Mucosa of rectum (tissue), 2 donors: ENCODE data around the gene FITM2.
"Not testable (repeated sequence)": the region's sequence is repeated elsewhere in the genome, so short reads cannot be mapped to it uniquely, and the experiment has no call there.

Source experiments
- H3K27ac ChIP-seq, 2 donors: one replicate each; pipeline ENCODE4 v1.7.0; 2013; ENCODE audit warnings: inconsistent platforms in 2 of 2, low read depth in 2 of 2, low read length in 2 of 2
- H3K27me3 ChIP-seq, 2 donors: one replicate each; pipeline ENCODE4 v1.7.0; 2013; ENCODE audit warnings: low read length in 2 of 2; ENCODE audit not compliant: control insufficient read depth in 2 of 2, insufficient read depth in 2 of 2
- H3K36me3 ChIP-seq, 2 donors: one replicate each; pipeline ENCODE4 v1.7.0; 2013; ENCODE audit warnings: low read length in 2 of 2; ENCODE audit not compliant: control insufficient read depth in 2 of 2, insufficient read depth in 2 of 2
- H3K4me1 ChIP-seq, 2 donors: one replicate each; pipeline ENCODE4 v1.7.0; 2013; ENCODE audit warnings: low read length in 2 of 2, mild to moderate bottlenecking in 1 of 2; ENCODE audit not compliant: control insufficient read depth in 2 of 2, insufficient read depth in 2 of 2
- H3K4me3 ChIP-seq, 2 donors: one replicate each; pipeline ENCODE4 v1.7.0; 2013; ENCODE audit warnings: low read length in 2 of 2
- H3K9ac ChIP-seq, 2 donors: one replicate each; pipeline ENCODE4 v1.7.0; 2013; ENCODE audit warnings: low read length in 2 of 2, low read depth in 1 of 2, mild to moderate bottlenecking in 1 of 2
- H3K9me3 ChIP-seq, 2 donors: one replicate each; pipeline ENCODE4 v1.7.0; 2013; ENCODE audit warnings: low read length in 2 of 2; ENCODE audit not compliant: control insufficient read depth in 2 of 2
- donor health status: healthy.
- donor health status: Normal muscosa, but diverticular disease.

FITM2 gene

DNA sequence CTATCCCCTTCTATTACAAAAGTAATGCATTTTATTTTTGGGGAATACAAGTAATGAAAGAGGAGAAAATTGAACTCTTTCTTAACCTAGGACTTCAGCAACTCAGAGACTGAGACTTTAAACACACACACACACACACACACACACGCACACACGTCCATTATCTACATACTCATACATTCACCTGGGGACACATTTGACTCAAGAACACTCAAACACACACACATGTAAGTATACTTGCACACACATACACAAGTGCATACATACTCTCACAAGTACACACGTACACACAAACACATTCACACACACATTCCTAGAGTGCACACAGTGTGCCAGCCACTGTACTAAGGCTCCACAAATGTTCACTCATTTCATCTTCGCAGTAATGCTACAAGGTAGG lies 23.7 kb upstream of the FITM2 start:
- Histone ChIP-seq H3K4me3 (no peak overlapping the region), H3K36me3 (no peaks in the 10 kb centered on the region), H3K9me3 (no peaks in the 10 kb centered on the region), H3K27me3 (no peaks in the 10 kb centered on the region), H3K4me1 (no peaks in the 10 kb centered on the region), H3K27ac (no peak overlapping the region), H3K9ac (no peak overlapping the region)

DNA sequence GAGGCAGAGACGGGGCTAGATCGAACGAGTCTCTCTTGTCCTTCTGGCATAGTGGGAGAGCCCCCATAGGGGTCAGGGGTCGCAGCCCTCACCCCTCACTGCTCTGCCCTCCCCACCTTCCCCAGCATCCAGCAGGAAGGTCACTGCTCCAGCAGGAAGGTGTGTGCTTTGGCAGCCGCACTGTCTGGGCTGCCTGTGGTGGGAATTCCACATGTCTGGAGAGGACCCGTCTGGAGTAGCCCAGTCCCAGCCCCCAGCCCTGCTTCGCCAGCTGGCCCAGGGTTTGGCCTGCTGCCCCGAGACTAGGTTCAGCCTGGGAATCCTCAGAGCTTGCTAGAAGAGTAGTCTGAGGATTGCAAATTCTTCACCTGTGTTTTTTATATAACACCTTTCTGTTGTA lies 23.3 kb upstream of the FITM2 start:
- no peak overlapping the region for H3K9ac ChIP-seq
- H3K36me3 ChIP-seq, result no peaks in the 10 kb centered on the region
- no peak overlapping the region for H3K4me3 ChIP-seq
- no peaks in the 10 kb centered on the region for H3K27me3 ChIP-seq
- H3K27ac ChIP-seq, result no peak overlapping the region
- H3K4me1 ChIP-seq, result no peaks in the 10 kb centered on the region
- no peaks in the 10 kb centered on the region for H3K9me3 ChIP-seq

DNA sequence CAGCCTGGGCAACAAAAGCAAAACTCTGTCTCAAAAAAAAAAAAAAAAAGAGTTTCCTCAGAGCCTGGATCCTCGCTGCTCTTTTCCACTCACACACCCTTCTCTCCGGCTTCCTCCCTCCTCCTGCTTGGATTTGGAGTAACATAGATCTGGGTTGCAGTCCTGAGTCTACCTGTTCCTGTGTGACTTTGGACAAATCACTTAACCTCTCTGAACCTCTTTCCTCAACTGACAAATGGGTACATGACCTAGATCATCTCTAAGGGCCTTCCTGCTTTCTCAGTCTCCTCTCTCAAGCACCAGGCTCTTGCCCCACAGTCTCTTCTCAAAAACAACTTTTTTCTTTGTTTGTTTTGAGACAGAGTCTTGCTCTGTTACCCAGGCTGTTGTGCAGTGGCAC lies 20.2 kb upstream of the FITM2 start:
- H3K9me3 ChIP-seq, result no peaks in the 10 kb centered on the region
- no peak overlapping the region for H3K4me3 ChIP-seq
- no peaks in the 10 kb centered on the region for H3K4me1 ChIP-seq
- no peaks in the 10 kb centered on the region for H3K27me3 ChIP-seq
- no peak overlapping the region for H3K9ac ChIP-seq
- no peaks in the 10 kb centered on the region for H3K36me3 ChIP-seq
- H3K27ac ChIP-seq, result no peak overlapping the region

DNA sequence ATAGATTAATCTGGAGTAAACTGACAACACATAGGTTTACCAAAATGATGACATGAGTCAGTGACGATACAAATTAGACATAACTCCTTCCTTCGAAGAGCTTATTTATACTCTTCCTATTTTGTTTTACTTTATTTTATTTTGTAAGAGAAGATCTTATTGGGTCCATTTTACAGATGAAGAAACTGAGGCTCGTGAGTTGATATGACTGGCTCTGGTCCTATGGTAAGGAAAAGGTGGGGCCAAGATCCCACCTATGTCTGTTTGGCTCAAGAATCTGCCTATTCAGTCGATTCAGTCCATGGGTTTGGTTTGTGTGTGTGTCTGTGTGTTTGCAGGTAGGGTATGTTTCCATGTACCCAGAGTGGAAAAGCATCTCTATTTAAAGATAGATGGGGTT lies 17.4 kb upstream of the FITM2 start:
- H3K27ac ChIP-seq, result no peak overlapping the region
- H3K9ac ChIP-seq, result no peak overlapping the region
- H3K27me3 ChIP-seq, result no peaks in the 10 kb centered on the region
- H3K4me3 ChIP-seq, result no peak overlapping the region
- H3K4me1 ChIP-seq, result peaks cover 6 to 8% of the 10 kb centered on the region in 2 donors
- no peaks in the 10 kb centered on the region for H3K36me3 ChIP-seq
- H3K9me3 ChIP-seq, result no peaks in the 10 kb centered on the region

DNA sequence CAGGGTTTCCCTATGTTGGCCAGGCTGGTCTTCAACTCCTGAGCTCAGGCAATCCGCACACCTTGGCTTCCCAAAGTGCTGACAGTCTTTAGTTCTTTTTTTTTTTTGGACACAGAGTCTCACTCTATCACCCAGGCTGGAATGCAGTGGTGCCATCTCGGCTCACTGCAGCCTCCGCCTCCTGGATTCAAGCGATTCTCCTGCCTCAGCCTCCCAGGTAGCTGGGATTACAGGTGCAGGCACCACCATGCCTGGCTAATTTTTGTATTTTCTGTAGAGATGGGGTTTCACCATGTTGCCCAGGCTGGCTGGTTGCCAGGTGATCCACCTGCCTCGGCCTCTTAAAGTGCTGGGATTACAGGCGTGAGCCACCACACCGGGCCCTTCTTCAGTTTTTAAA lies 16.7 kb upstream of the FITM2 start:
- H3K9me3 ChIP-seq, H3K36me3 ChIP-seq, H3K9ac ChIP-seq, H3K4me3 ChIP-seq, H3K27me3 ChIP-seq, H3K4me1 ChIP-seq, H3K27ac ChIP-seq: not testable (repeated sequence)

DNA sequence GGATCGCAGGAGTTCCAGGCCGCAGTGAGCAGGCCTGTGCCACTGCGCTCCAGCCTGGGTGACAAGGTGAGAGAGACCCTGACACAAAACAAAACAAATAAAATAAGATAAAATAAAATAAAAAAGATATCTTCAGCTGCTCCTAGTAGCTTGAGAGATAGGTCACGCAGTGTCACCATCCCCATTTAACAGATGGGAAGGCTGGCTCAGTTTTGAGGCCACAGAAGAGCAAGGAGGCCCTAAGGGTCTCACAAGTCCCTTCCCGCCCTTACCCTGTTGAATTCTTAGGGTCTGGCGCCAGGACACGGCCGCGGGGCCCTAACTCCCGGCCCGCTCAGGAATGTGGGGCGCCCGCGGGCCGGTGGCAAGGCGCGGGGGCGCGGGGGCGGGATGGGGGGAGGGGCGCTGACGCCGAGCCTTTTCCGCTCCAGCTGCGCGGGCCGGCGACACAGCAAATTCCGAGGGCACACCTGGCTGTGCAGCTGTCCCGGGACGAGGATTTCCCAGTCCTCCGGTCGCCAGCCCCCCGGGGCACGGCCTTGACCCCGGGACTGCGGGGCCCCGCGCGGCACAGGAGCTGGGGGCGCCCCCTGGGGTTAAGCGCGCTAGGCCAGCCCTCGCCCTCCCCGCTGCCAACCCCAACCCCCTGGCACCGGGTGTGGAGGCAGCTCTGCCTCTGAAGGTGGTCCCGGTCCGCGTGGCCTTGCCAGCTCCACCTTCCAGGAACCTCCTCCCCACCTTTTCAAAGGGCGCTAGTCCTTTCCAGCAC lies 15.6 kb upstream of the FITM2 start:
- no peak overlapping the region for H3K27ac ChIP-seq
- H3K27me3 ChIP-seq, result no peaks in the 10 kb centered on the region
- H3K9me3 ChIP-seq, result no peaks in the 10 kb centered on the region
- H3K36me3 ChIP-seq, result no peaks in the 10 kb centered on the region
- peaks cover 6 to 8% of the 10 kb centered on the region in 2 donors for H3K4me1 ChIP-seq
- H3K4me3 ChIP-seq, result peak overlapping the region; percentile 47 to 50
- H3K9ac ChIP-seq, result peak overlapping the region in 1 of 2 donors; percentile 55

DNA sequence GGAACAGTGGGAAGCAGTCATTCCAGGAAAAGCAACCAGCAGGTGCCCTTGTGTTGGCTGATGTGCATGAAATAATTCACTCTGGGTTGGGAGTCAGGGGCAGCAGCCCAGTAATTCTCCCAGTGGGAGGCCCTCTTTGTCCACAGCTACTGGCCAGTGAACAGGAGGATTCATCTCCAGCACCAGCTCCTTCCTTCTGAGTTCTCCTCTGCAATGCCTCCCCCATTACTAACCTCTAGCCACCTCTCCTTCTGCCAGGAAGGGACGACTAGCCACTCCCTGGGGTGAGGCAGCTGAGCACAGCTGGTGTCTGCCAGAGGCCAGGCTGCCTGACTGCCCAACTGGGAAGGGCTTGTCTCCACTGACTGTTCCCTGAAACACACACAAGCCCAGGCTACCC lies 13.3 kb upstream of the FITM2 start:
- Histone ChIP-seq H3K4me3 (peak overlapping the region in 1 of 2 donors; percentile 18), H3K9ac (peak overlapping the region in 1 of 2 donors; percentile 23), H3K27me3 (no peaks in the 10 kb centered on the region), H3K9me3 (no peaks in the 10 kb centered on the region), H3K27ac (peak overlapping the region; percentile 63 to 79), H3K36me3 (no peaks in the 10 kb centered on the region), H3K4me1 (peaks cover 6 to 8% of the 10 kb centered on the region in 2 donors)

DNA sequence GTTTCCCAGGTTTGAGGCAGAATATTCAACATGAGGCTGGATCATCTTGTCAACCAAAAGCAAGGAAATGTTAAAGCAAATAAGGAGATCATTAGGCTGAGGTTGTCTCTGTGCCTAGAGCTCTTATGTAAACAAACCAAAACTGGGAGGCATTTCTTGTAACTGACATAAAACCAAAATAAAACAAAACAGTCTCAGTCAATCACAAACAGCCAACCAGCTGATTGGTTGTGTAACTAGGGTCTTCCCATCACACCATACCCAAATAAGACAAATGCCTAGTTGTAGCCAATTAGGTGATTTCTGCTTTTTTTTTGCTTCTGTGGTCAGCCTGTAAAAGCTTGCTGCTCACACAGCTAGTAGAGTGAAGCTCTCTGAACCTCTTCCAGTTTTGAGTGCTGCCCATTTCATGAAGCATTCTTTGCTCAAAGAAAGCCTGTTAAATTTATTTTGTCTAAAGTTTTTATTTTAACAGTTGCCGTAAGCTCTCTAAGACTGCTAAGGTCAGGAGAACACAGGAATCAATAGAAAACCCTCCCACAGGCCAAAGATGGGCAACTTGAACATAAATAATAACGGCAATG lies 8.9 kb upstream of the FITM2 start:
- Histone ChIP-seq H3K36me3 (no peaks in the 10 kb centered on the region), H3K9ac (no peak overlapping the region), H3K27me3 (no peaks in the 10 kb centered on the region), H3K9me3 (no peaks in the 10 kb centered on the region), H3K4me3 (no peak overlapping the region), H3K4me1 (peaks cover 6 to 8% of the 10 kb centered on the region in 2 donors), H3K27ac (no peak overlapping the region)

DNA sequence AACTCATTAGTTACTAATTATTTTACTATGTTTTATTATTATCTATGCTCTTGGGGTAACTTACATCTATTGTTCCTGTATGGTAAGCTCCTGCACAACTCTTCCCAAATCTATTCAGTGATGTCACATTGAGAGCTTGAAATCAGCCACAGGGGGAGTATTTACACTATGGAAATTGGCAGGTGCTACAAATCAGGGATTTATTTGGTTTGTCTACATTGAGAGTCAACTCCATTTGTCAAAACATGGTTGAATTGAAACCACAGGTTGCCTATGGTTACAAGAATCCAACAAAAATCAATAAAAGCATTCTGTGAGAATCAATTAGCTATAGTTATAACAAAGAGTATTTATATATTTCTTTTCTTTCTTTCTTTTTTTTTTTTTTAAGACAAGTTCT lies 3.9 kb upstream of the FITM2 start:
- H3K9ac ChIP-seq, result no peak overlapping the region
- no peaks in the 10 kb centered on the region for H3K9me3 ChIP-seq
- no peaks in the 10 kb centered on the region for H3K27me3 ChIP-seq
- peaks cover 8 to 9% of the 10 kb centered on the region in 2 donors for H3K4me1 ChIP-seq
- H3K27ac ChIP-seq, result no peak overlapping the region
- H3K36me3 ChIP-seq, result no peaks in the 10 kb centered on the region
- no peak overlapping the region for H3K4me3 ChIP-seq

DNA sequence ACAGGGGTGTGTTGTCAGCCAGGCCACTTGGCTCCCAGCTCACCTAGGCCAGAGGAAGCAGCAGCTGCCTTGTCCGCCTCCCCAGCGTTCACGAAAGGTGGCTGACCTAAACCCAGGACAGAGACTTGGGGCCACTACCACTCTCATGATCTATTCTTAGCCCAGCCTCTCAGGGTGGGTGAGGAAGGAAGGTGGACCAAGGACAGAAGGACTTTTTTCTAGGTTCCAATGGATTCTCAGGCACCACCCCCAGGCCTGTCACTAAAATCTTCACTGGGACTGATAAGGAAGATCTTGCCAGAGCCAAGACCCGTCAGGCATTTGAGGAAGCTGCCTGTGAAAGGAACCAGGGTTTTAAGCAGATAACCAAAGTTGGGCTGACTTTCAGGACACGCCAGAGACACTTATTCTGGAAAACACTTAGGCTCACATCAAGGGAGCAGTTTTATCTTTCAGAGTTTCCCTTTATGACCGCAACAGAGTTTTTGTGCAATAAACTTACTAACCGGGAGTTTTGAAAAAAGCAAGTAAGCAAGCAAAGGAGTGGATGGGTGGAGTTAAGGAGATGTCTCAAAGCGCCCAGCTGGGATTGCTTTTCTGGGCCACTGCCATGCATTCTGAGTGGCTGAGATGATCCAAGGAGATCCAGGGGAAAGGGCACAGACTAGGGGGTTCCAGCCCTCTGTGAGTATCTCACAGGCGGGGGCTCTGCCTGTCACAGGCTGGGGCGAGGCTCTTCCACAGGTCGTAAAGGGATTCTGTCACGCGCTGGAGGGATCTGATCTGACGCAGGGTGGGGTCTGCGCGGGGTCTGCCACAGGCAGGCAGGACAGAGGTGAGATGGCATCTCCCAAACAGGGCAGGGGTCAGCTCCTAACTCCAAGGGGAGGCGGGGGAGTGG lies 989 bp downstream of the FITM2 start:
- Histone ChIP-seq H3K36me3 (peaks cover 3 to 10% of the 10 kb centered on the region in 2 donors), H3K9me3 (no peaks in the 10 kb centered on the region), H3K4me1 (peaks cover 11 to 14% of the 10 kb centered on the region in 2 donors), H3K27me3 (no peaks in the 10 kb centered on the region), H3K9ac (peak overlapping the region; percentile 74 to 90), H3K27ac (peak overlapping the region; percentile 77 to 80), H3K4me3 (peak overlapping the region; percentile 92 to 100)
